Effector CD8-positive, alpha-beta T cell (primary cell): ENCODE measurements around the gene FLAD1.
"Not testable (repeated sequence)": the region's sequence is repeated elsewhere in the genome, so short reads cannot be mapped to it uniquely, and the experiment has no call there.

ENCODE experiments used
- DNase-seq: peaks from one replicate; lab custom pipeline; 2025; lab: John Stamatoyannopoulos, UW

Gene FLAD1

GRCh38 chr1:154990276-154990675, 7.1 kb downstream of the FLAD1 start:
- DNase-seq: no peak

DNA sequence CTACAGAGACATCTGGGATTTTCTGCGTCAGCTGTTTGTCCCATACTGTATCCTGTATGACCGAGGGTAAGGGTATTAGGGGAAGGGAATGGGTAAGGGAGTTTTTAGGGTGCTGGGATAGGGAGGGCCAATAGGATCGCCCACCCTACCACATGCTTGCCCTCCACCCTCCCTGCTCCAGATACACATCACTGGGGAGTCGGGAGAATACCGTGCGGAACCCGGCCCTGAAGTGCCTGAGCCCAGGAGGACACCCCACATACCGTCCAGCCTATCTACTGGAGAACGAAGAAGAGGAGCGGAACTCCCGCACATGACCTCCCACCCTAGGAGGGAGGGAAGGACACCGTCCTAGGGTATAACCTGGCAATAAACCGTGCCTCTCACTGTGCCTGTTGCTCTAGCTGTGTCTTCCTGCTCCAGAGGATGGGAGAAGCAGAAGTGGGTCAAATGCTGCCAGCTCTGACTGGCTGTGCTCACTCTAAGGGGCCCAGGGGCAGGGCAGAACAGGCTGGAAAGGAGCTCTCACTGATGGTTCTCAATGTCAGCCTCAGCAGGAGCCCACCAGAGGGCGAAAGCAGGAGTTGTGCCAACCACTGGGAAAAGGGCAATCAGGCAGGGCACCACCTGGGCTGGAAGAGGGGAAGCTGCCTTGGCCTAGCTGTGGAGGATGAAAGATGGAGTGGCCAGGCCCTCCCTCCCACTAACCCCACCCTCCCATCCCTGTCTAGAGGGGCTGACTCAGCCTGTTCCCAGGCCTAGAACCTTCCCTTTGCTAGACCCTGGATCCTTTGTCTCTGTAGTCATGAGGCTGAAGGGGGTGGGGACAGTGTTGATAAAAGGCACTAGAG, 9.8 kb downstream of the FLAD1 start:
- no peak for DNase-seq

- DNase-seq: no peak
Observed at GRCh38 chr1:154993572-154994268, 10.6 kb downstream of the FLAD1 start, which contains the start of gene LENEP. Gene LENEP, plus strand, starts transcription at chr1:154993586. Its CDS starts 22 bp downstream, at chr1:154993608.

DNA sequence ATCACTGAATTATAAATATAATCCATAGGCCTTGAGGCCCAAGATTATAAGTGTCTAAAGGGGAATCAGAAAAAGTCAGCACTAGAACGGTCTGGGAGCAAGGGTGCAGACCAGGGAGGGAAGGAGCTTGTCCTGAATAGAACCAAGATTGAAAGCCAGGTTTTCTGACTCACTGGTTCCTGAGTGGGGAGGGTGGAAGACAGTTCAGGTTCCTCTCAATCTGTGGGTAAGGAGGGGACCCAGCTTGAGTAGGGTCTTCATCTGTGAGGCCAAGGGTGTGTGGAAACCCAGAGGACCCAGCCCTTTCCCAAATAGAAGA, 11.1 kb downstream of the FLAD1 start:
- DNase-seq: no peak

DNA sequence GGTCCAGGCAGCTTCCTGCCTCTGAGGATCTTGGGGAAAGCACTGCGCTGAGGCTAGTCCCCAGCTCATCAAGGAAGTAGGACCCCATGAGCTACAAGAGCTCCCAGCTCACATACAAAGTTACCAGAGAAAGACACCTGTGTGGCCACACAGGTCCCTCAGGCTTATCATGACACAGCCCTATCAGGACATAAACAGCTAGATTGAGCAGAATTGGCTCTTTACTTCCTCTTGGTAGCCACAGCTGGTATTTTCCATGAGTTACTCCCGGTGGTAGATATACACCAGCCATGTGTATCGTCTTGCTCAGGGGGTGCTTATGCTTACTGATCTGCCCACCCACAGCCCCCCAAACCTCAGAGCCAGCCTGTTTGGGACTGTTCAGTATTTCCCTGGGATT, 11.4 kb downstream of the FLAD1 start:
- no peak for DNase-seq

GRCh38 chr1:154995301-154995983, 12.3 kb downstream of the FLAD1 start:
- not testable (repeated sequence) for DNase-seq

- DNase-seq: no peak
Observed at GRCh38 chr1:154996966-154997701, 14.0 kb downstream of the FLAD1 start.

GRCh38 chr1:154998201-154998780, 15.1 kb downstream of the FLAD1 start:
- DNase-seq: no peak

GRCh38 chr1:154998818-154999570, 15.8 kb downstream of the FLAD1 start:
- DNase-seq: peak; percentile 48

DNA sequence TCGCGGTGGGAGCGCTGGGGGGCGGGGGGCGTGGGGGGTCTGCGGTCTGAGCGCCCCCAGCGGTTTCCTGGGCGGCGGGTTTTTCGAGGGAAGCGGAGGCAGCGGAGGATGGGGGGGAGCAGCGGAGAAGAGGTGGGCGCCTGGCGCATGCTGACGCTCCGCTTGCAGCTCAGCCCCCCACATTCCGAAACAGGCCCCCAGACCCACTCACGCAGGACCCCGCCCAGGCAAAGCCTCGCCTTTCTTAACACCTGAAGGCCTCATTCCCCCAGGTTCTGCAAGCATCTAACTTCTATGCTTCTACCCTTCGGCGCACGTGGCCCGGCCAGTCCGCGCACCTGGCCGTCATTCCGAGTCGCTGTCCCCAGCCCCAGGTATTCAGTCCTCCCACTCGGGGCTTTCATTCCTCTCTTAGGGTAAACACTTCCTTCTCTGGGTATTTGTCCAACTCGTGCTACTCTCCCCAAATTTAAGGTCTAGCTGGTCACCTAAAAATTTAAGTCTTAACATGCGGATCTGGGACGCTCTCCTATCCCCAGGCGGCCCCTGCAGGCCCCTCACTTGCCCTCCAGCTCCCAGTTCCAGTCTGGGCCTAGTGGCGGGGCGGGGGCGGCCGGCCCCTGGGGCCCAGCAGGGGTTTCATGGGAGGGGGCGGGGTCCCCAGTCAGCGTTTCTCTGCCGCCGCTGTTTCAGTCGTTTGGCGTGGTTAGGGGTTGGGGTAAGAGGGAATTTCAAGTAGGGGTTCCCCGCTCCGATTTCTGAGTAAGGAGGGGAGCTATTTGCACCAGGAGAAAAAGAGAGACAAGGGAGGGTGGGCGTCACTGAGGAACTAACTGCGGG, 16.6 kb downstream of the FLAD1 start:
- peak; percentile 24 for DNase-seq

GRCh38 chr1:155000411-155000725, 17.2 kb downstream of the FLAD1 start:
- DNase-seq: no peak

GRCh38 chr1:155000726-155001424, 17.7 kb downstream of the FLAD1 start:
- peak; percentile 58 for DNase-seq

DNA sequence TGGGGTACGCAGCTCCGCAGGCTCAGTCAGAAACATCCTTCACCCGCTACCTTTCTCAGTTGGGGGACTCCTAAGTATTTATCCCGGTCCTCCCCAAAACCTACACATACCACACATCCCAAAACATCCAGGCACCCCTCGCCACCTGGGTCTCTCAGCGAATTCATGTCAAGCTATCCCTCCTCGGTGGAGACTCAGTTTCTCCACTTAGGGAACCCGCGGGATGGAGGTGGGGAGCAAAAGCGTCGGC, 18.2 kb downstream of the FLAD1 start:
- no peak for DNase-seq

DNA sequence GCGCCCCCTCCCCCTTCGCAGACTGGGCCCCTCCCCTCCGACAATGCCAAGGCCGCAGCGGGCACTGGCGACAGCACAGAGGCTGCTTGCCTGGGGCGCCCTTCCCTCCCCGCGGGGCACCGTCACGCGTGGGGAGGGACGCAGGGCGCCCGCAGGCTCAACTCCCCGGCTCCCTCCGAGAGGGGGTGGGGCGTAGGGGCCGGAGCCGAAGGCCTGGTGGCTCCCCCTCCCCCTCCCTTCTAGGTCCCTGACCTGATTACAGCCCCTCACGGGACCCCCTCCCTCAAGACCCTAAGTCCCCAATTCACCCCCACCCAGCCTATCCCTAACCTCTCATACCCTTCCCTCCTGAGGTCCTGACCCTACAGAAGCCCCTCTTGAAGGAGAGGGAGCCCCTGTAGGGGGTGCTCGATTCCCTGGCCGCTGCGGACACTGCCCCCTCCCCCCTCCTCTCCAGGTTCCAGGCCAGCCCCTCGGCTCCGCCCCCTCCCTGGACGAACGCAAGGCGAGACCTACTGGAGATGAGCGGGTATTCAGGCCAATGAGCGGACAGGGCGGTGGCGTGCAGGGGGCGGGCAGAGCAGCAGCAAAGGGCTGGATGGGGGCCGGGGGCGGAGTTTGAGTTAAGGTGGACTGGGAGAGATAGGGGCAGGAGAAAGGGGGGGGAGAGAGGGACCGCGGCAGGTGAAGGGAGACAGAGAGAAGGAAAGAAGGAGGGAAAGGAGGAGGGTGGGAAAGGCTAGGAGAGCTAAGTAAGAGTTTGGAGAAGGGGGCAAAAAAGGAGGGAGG, 18.7 kb downstream of the FLAD1 start:
- DNase-seq: peak; percentile 85

DNA sequence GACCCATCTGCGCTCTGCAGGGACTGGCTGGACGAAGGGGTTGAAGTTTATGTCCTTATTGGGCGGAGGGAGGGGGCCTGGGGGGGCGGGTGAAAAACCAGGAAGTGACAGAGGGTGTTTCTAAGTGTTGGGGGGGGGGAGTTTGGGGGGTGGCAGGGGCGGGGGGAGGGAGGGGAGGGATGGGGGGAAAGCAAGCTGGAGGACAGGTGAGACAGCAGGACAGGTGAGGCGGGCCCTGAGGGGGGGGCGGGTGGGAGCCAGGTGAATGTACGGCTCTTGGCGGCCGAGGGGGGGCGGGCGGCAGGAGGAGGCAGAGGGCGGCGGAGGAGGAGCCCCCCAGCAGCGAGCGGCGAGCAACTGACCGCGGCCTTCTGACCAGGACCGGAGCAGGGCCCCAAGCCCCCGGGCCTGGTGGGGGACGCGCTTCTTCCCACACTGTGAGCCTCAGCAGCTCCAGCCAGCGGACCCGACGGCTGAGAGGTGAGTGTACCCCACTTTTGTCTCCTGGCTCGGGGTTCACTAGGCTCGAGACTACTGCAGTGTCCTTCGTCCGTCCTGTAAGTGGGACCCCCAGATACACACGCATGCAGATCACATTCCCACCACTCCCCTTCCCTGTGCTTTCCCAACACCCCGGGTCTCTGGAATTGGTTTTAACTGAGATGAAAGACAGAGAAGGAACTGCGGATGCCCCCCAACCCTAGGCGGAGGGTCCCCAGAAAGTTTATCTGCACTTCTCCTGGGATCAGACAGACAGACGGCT, 19.5 kb downstream of the FLAD1 start, which contains the start of gene ZBTB7B:
TSS of gene ZBTB7B (plus strand) at position 339 of the 763 bp plus-strand sequence. CDS start 11,859 bp downstream, outside the sequence.
- DNase-seq: no peak

- no peak for DNase-seq
Observed at GRCh38 chr1:155003227-155003765, 20.2 kb downstream of the FLAD1 start.

- DNase-seq: no peak
Observed at GRCh38 chr1:155003766-155004351, 20.7 kb downstream of the FLAD1 start.
